ENCODE measurements around the gene ADIPOR2.

ADIPOR2 gene

DNA sequence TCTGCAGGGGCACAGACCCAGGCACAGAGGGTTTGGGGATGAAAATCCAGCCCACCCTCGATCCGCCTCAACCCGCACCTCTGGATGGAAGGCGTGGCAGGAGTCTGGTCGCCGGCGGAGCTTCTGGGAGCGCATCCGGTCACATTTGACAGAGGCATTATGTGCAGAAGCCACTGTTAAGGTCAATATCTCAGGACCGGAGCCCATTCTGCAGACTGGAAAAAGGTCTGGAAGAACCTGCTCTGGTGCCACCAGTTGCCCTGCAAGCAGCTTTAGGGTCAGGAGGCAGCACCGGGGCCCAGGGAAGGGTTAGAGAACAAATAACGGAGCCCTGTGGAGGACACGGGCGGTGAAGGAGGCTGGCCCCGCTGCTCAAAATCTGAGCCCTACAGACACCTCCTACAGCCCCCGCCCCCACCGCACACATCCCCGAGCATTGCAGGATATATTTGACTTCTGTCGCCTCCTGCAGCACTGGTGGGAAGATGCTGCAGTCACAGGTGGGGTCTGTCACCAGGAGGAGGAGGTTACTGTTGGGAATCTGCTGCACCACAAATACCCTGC, 104.4 kb downstream of the ADIPOR2 start:
- peak overlapping the region; percentile 64 for H3K9ac ChIP-seq (ENCODE audit: low read depth, low read length)
- no peaks in the 10 kb centered on the region for H3K9me3 ChIP-seq (ENCODE audit: insufficient read depth, low read length, severe bottlenecking)
- no peak overlapping the region for H3K27ac ChIP-seq (ENCODE audit: low read length)
- H2AFZ ChIP-seq (ENCODE audit: low read depth, low read length): peak overlapping the region; percentile 100
- no peak for ATAC-seq (ENCODE audit: insufficient read depth, low read depth)
- H3K4me2 ChIP-seq (ENCODE audit: insufficient read depth, low read length): peak overlapping the region; percentile 78
- H4K20me1 ChIP-seq (ENCODE audit: insufficient read depth, low read length): peaks cover 7% of the 10 kb centered on the region
- H3K27me3 ChIP-seq (ENCODE audit: insufficient read depth, low read length, poor library complexity): no peaks in the 10 kb centered on the region
- H3K4me3 ChIP-seq (ENCODE audit: low read depth in 1 of 2, low read length in 2 of 2): no peak overlapping the region
- no peaks in the 10 kb centered on the region for H3K36me3 ChIP-seq (ENCODE audit: insufficient read depth, low read length)
- DNase-seq: no peak
- TF ChIP-seq, protein P1, sequence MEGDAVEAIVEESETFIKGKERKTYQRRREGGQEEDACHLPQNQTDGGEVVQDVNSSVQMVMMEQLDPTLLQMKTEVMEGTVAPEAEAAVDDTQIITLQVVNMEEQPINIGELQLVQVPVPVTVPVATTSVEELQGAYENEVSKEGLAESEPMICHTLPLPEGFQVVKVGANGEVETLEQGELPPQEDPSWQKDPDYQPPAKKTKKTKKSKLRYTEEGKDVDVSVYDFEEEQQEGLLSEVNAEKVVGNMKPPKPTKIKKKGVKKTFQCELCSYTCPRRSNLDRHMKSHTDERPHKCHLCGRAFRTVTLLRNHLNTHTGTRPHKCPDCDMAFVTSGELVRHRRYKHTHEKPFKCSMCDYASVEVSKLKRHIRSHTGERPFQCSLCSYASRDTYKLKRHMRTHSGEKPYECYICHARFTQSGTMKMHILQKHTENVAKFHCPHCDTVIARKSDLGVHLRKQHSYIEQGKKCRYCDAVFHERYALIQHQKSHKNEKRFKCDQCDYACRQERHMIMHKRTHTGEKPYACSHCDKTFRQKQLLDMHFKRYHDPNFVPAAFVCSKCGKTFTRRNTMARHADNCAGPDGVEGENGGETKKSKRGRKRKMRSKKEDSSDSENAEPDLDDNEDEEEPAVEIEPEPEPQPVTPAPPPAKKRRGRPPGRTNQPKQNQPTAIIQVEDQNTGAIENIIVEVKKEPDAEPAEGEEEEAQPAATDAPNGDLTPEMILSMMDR (IDR thresholded peaks at IDR 0.05; ENCODE audit: borderline replicate concordance, extremely low read depth, low read length, poor library complexity, severe bottlenecking): no peak
- no peak for TF ChIP-seq EZH2 (IDR thresholded peaks at IDR 0.05; ENCODE audit: borderline replicate concordance, low read depth, low read length, severe bottlenecking)
- H3K4me1 ChIP-seq (ENCODE audit: insufficient read depth, low read length): peaks cover 18% of the 10 kb centered on the region
- H3K79me2 ChIP-seq (ENCODE audit: insufficient read depth, low read length): no peaks in the 10 kb centered on the region

- Histone ChIP-seq H3K27ac (ENCODE audit: low read length) (peak overlapping the region; percentile 51), H3K4me3 (ENCODE audit: low read depth in 1 of 2, low read length in 2 of 2) (peak overlapping the region; percentile 16 to 59; a peak in 3 of 4 replicates), H2AFZ (ENCODE audit: low read depth, low read length) (peak overlapping the region; percentile 100)
Observed at GRCh38 chr12:1795785-1796514, 105.1 kb downstream of the ADIPOR2 start.

DNA sequence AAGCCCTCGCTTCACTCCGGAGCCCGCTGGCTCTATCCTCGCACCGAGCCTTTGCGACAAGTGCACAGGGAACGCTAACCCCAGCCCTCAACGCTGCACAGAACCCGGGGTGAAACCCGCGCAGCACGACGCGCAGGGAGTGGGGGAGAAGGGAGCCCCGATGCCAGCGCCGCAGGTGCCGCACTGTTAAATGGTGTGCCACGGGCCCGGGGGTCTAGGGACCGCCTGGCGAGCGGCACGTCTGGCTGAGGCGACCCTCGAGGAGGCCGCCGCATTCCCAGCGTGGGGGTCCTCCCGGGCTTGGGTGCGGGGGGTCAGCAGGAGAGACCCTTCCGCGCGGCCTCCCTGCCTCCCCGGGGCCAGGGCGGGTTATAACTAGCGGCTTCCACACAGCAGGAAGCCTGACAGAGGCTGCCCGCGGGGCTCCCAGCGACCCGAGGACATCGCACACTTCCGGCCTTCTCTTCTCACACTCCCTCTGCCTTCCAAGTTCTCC, 105.7 kb downstream of the ADIPOR2 start:
- Histone ChIP-seq H3K27me3 (ENCODE audit: insufficient read depth, low read length, poor library complexity) (no peaks in the 10 kb centered on the region), H4K20me1 (ENCODE audit: insufficient read depth, low read length) (no peaks in the 10 kb centered on the region; the same call in 1 of the 2 replicates), H3K4me2 (ENCODE audit: insufficient read depth, low read length) (peak overlapping the region; percentile 78), H3K36me3 (ENCODE audit: insufficient read depth, low read length) (no peaks in the 10 kb centered on the region), H3K4me3 (ENCODE audit: low read depth in 1 of 2, low read length in 2 of 2) (peak overlapping the region; percentile 16 to 59; a peak in 3 of 4 replicates), H3K79me2 (ENCODE audit: insufficient read depth, low read length) (no peaks in the 10 kb centered on the region), H2AFZ (ENCODE audit: low read depth, low read length) (peak overlapping the region; percentile 100), H3K4me1 (ENCODE audit: insufficient read depth, low read length) (peaks cover 18% of the 10 kb centered on the region), H3K27ac (ENCODE audit: low read length) (peak overlapping the region; percentile 51), H3K9me3 (ENCODE audit: insufficient read depth, low read length, severe bottlenecking) (no peaks in the 10 kb centered on the region), H3K9ac (ENCODE audit: low read depth, low read length) (peak overlapping the region; percentile 64)
- ATAC-seq (ENCODE audit: insufficient read depth, low read depth): peak; percentile 28; the same call in 2 of the 3 replicates
- TF ChIP-seq, protein P1 (IDR thresholded peaks at IDR 0.05; ENCODE audit: borderline replicate concordance, extremely low read depth, low read length, poor library complexity, severe bottlenecking): no peak
- no peak for TF ChIP-seq EZH2 (IDR thresholded peaks at IDR 0.05; ENCODE audit: borderline replicate concordance, low read depth, low read length, severe bottlenecking)
- no peak for DNase-seq

More at GRCh38 chr12:1795785-1796514, 105.1 kb downstream of the ADIPOR2 start:
- Histone ChIP-seq H3K36me3 (ENCODE audit: insufficient read depth, low read length) (no peaks in the 10 kb centered on the region), H3K79me2 (ENCODE audit: insufficient read depth, low read length) (no peaks in the 10 kb centered on the region), H3K9ac (ENCODE audit: low read depth, low read length) (peak overlapping the region; percentile 64), H3K4me2 (ENCODE audit: insufficient read depth, low read length) (peak overlapping the region; percentile 78), H4K20me1 (ENCODE audit: insufficient read depth, low read length) (peaks cover under 1% of the 10 kb centered on the region; the same call in 1 of the 2 replicates), H3K9me3 (ENCODE audit: insufficient read depth, low read length, severe bottlenecking) (no peaks in the 10 kb centered on the region), H3K27me3 (ENCODE audit: insufficient read depth, low read length, poor library complexity) (no peaks in the 10 kb centered on the region), H3K4me1 (ENCODE audit: insufficient read depth, low read length) (peaks cover 18% of the 10 kb centered on the region)
- DNase-seq (peak; percentile 94), ATAC-seq (ENCODE audit: insufficient read depth, low read depth) (peak; percentile 100)
- TF ChIP-seq, protein P1 (IDR thresholded peaks at IDR 0.05; ENCODE audit: borderline replicate concordance, extremely low read depth, low read length, poor library complexity, severe bottlenecking): peak; percentile 98
- no peak for TF ChIP-seq EZH2 (IDR thresholded peaks at IDR 0.05; ENCODE audit: borderline replicate concordance, low read depth, low read length, severe bottlenecking)

All from DND-41 (cell line).